Gastroesophageal sphincter (tissue), 3 donors: Measurements from ENCODE around the gene KIDINS220.

Source experiments
- EP300 ChIP-seq: sonication (generic); formaldehyde crosslinking; IDR thresholded peaks from one replicate; pipeline ENCODE4 v1.6.1; 2017; ENCODE audit warnings: antibody characterized with exemption, mild to moderate bottlenecking
- POLR2A ChIP-seq, 2 donors: fragments of 450-650 bp; IDR thresholded peaks; one replicate each; pipeline ENCODE4 v1.6.1; 2017; ENCODE audit warnings: antibody characterized with exemption in 2 of 2, mild to moderate bottlenecking in 2 of 2, moderate library complexity in 1 of 2
- POLR2AphosphoS5 ChIP-seq: sonication (generic); formaldehyde crosslinking; IDR thresholded peaks from one replicate; pipeline ENCODE4 v1.6.1; 2017; ENCODE audit warnings: antibody characterized with exemption
- TF ChIP-seq, protein P1 (sequence below), 4 experiments: fragments of 200-600 bp in 2 of 4; fragments of 450-650 bp in 2 of 4; sonication (generic) in 1 of 4; IDR thresholded peaks; one replicate each; pipeline ENCODE4 v1.5.1; 2017 to 2019; ENCODE audit warnings: antibody characterized with exemption in 4 of 4, mild to moderate bottlenecking in 2 of 4, moderate library complexity in 2 of 4

DNA sequence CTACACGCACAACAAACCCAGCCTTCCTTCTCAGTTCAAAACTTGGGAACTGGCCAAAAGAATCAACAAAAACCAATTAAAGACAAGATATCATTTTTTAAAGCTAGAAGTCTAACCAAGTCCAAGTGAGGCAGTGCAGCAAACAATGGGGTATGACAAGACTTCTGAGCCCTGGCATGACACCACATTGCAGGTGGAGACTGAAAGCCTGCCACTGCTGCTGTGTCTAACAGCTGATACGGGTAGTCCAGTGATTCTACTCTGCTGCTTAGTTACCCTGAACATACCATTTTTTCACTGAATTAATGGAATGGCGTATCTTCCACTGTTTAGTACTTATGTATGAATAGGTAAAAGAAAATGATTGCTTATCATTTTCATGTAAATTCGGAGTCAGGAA is 47.4 kb upstream of the KIDINS220 start:
- TF ChIP-seq, protein P1, sequence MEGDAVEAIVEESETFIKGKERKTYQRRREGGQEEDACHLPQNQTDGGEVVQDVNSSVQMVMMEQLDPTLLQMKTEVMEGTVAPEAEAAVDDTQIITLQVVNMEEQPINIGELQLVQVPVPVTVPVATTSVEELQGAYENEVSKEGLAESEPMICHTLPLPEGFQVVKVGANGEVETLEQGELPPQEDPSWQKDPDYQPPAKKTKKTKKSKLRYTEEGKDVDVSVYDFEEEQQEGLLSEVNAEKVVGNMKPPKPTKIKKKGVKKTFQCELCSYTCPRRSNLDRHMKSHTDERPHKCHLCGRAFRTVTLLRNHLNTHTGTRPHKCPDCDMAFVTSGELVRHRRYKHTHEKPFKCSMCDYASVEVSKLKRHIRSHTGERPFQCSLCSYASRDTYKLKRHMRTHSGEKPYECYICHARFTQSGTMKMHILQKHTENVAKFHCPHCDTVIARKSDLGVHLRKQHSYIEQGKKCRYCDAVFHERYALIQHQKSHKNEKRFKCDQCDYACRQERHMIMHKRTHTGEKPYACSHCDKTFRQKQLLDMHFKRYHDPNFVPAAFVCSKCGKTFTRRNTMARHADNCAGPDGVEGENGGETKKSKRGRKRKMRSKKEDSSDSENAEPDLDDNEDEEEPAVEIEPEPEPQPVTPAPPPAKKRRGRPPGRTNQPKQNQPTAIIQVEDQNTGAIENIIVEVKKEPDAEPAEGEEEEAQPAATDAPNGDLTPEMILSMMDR (IDR thresholded peaks at IDR 0.05): no peak
- TF ChIP-seq POLR2A (IDR thresholded peaks at IDR 0.05): no peak
- no peak for TF ChIP-seq EP300
- TF ChIP-seq POLR2AphosphoS5: no peak
